K562 (cell line): Measurements from ENCODE around the gene SEZ6. TPM values are rescaled to one million over a fixed set of nuclear protein-coding genes. Genes with fewer than 3 reads are reported as not detected.
A peak's percentile ranks its signal among the peaks of the same experiment; 100 is the strongest.

Source experiments
- AFF1 ChIP-seq, 2 experiments: fragments of 450-650 bp; IDR thresholded peaks; 2 replicates each; pipeline ENCODE4 v1.6.1; 2018; ENCODE audit warnings: mild to moderate bottlenecking in 2 of 2, low read depth in 1 of 2; ENCODE audit not compliant: partially characterized antibody in 2 of 2
- ATF2 ChIP-seq: sonication (generic); formaldehyde crosslinking; IDR thresholded peaks from 2 replicates; pipeline ENCODE4 v1.8.1; 2022; ENCODE audit warnings: missing genetic modification reagents
- BMI1 ChIP-seq: fragments of 150-350 bp; IDR thresholded peaks from 2 replicates; pipeline ENCODE4 v1.6.1; 2014; ENCODE audit warnings: low read length
- HBP1 ChIP-seq: fragments of 450-650 bp; formaldehyde crosslinking; IDR thresholded peaks from 2 replicates; pipeline ENCODE4 v1.4.0; 2022; ENCODE audit warnings: missing genetic modification characterization
- HDAC1 ChIP-seq, 2 experiments: fragments of 450-650 bp; IDR thresholded peaks; 2 replicates each; pipeline ENCODE4 v1.6.1; 2016 to 2017; ENCODE audit warnings: inconsistent platforms in 1 of 2, mild to moderate bottlenecking in 1 of 2, moderate library complexity in 1 of 2
- NCOA2 ChIP-seq, 2 experiments: fragments of 450-650 bp; IDR thresholded peaks; 2 replicates each; pipeline ENCODE4 v1.6.1; 2018; ENCODE audit warnings: mild to moderate bottlenecking in 2 of 2, moderate library complexity in 1 of 2; ENCODE audit not compliant: partially characterized antibody in 2 of 2
- NR1H2 ChIP-seq: sonication (generic); formaldehyde crosslinking; IDR thresholded peaks from 2 replicates; pipeline ENCODE4 v1.4.0; 2020; ENCODE audit warnings: mild to moderate bottlenecking, missing genetic modification reagents
- SLC30A9 ChIP-seq: fragments of 250-450 bp; sonication (Bioruptor Pico); IDR thresholded peaks from 2 replicates; pipeline ENCODE4 v1.8.0; 2022; ENCODE audit warnings: mild to moderate bottlenecking, moderate library complexity
- TRIM28 ChIP-seq: fragments of 450-650 bp; IDR thresholded peaks from 2 replicates; pipeline ENCODE4 v1.6.1; 2017
- ZNF23 ChIP-seq: fragments of 250-450 bp; sonication (Bioruptor Pico); IDR thresholded peaks from 2 replicates; pipeline ENCODE4 v1.4.0; 2020; ENCODE audit warnings: mild to moderate bottlenecking
- ZNF512 ChIP-seq: IDR thresholded peaks from 2 replicates; pipeline ENCODE4 v1.6.1; 2016; ENCODE audit warnings: missing genetic modification characterization, missing compliant biosample characterization
- polyA plus RNA-seq, 8 experiments: library from polyadenylated mRNA; depleted of rRNA in 4 of 8; stranded (reverse) in 5 of 8; unstranded in 3 of 8; fragments of >200 nt; fragmentation: Nextera tagmentation in 2 of 8; fragmentation: Illumina TruSeq in 1 of 8; extraction: Ambion mirVana in 2 of 8; extraction: Trizol in 1 of 8; gene quantifications; 2 replicates each; pipeline versions ENCODE4 v1.2.1 to v1.2.3, GENCODE V29; 2011 to 2014; ENCODE audit warnings: inconsistent platforms in 1 of 8, missing spikeins in 1 of 8
- total RNA-seq, 7 experiments: library from RNA; depleted of rRNA in 6 of 7; stranded (reverse); fragments of >200 nt in 6 of 7; fragmentation: Illumina TruSeq in 2 of 7; extraction: Trizol in 2 of 7; gene quantifications; 2 replicates each; pipeline versions ENCODE4 v1.2.1 to v1.2.3, GENCODE V29; 2011 to 2021; ENCODE audit warnings: low replicate concordance in 1 of 7
- TF ChIP-seq, protein P1 (sequence below): fragments of 250-450 bp; sonication (Bioruptor Pico); IDR thresholded peaks from 2 replicates; pipeline ENCODE4 v1.5.0; 2021; ENCODE audit warnings: mild to moderate bottlenecking, borderline replicate concordance

SEZ6 gene
- total and polyA plus RNA-seq, 9 of the 15 experiments (the other 6 are each of a cell fraction or from before 2014, with no cell fraction given), result not detected

DNA sequence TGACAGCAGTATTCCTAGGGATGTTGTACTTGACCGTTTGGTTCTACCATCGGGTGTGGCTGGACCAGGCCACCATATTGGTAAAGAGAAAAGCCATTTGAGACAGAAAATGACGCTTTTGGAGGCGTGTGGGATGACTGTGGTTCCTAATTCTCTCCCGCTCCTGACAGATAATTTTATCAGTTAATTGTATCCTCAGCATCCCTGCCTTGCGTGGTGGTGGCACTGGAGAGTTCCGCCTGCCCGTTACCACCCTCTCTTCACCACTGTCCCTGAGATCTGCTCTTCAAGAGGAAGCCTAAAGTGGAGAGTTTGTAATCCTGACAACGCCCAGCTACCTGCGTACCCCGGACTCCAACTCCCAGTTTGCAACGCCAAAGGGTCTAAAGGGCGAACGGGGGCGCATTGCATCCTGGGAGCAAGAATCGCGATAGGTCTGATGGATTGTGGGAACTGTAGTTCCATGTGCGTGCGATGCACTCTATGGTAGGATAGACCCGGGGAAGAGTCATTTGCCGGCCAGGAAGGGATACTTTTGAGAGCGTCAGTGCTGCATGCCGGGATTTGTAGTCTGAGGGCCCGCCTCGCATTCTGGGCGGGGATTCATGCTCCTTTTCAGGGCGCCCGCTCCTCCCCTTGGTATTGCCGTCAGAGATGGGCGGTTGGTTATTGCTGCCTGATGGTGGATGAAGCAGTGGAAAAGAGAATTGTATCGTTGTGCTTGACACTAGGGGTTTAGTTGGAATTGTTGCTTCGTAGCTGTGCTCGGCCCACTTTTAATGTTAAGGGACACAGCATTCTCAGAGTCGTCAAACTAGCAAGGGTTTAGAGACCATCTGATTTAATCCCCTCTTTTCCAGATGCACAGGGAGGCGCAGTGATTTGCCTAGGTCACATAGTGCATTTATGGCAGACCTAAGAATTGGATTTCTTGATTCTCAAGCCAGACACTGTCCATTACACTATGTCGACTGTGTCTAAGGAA, 53.5 kb downstream of the SEZ6 start (continued):
- TF ChIP-seq ZNF23 (CRISPR knock-in tag), result no peak; the same call in 1 of the 2 replicates
- no peak for TF ChIP-seq NCOA2 (IDR thresholded peaks at IDR 0.05; ENCODE audit: partially characterized antibody in 2 of 2)
- peak in 1 of 2 experiments; percentile 72; a peak in 2 of 4 replicates for TF ChIP-seq HDAC1 (IDR thresholded peaks at IDR 0.05)
- no peak for TF ChIP-seq HBP1 (CRISPR knock-in tag)
- TF ChIP-seq NR1H2 (CRISPR knock-in tag), result no peak
- TF ChIP-seq AFF1 (IDR thresholded peaks at IDR 0.05; ENCODE audit: low read depth in 1 of 2, partially characterized antibody in 2 of 2), result peak; percentile 61 to 100
- TF ChIP-seq, protein P1, sequence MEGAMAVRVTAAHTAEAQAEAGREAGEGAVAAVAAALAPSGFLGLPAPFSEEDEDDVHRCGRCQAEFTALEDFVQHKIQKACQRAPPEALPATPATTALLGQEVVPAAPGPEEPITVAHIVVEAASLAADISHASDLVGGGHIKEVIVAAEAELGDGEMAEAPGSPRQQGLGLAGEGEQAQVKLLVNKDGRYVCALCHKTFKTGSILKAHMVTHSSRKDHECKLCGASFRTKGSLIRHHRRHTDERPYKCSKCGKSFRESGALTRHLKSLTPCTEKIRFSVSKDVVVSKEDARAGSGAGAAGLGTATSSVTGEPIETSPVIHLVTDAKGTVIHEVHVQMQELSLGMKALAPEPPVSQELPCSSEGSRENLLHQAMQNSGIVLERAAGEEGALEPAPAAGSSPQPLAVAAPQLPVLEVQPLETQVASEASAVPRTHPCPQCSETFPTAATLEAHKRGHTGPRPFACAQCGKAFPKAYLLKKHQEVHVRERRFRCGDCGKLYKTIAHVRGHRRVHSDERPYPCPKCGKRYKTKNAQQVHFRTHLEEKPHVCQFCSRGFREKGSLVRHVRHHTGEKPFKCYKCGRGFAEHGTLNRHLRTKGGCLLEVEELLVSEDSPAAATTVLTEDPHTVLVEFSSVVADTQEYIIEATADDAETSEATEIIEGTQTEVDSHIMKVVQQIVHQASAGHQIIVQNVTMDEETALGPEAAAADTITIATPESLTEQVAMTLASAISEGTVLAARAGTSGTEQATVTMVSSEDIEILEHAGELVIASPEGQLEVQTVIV (CRISPR knock-in tag), result no peak
- no peak for TF ChIP-seq ATF2 (CRISPR knock-in tag)
- TF ChIP-seq BMI1, result no peak
- TF ChIP-seq SLC30A9 (CRISPR knock-in tag), result no peak
- 0 out of 2 replicates have a peak, but pooled peaks have one; percentile 63 for TF ChIP-seq TRIM28
- TF ChIP-seq ZNF512 (tag), result no peak
